Measurements from ENCODE around the gene RBM4.
"Not testable (repeated sequence)": the region's sequence is repeated elsewhere in the genome, so short reads cannot be mapped to it uniquely, and the experiment has no call there.

The RBM4 gene

GRCh38 chr11:66638177-66639065 lies at the start of gene RBM4:
RBM4 (plus strand) TSS chr11:66638703; CDS start chr11:66639712, 1,009 bp downstream.
- H3K9me3 Mint-ChIP-seq: no peaks in the 10 kb centered on the region
- peak within 1 kb of the TSS; percentile 97 for H3K4me3 Mint-ChIP-seq
- ATAC-seq (ENCODE audit: low read depth): peak; percentile 87
- peaks cover 26% of the 10 kb centered on the region for H3K36me3 Mint-ChIP-seq
- DNase-seq (ENCODE audit: low spot score in 2 of 2): peak; percentile 81 to 94
- H3K27me3 Mint-ChIP-seq: no peaks in the 10 kb centered on the region
- H3K27ac Mint-ChIP-seq: peak within 1 kb of the TSS; percentile 94
- H3K4me1 Mint-ChIP-seq: peaks cover 51% of the 10 kb centered on the region

- H3K4me3 Mint-ChIP-seq; ATAC-seq (ENCODE audit: low read depth); H3K27me3 Mint-ChIP-seq; H3K36me3 Mint-ChIP-seq; H3K4me1 Mint-ChIP-seq; H3K9me3 Mint-ChIP-seq; DNase-seq (ENCODE audit: low spot score in 2 of 2); H3K27ac Mint-ChIP-seq: not testable (repeated sequence)
Measured at GRCh38 chr11:66589315-66589714, 49.2 kb upstream of the RBM4 start.

GRCh38 chr11:66589996-66590675 lies 48.4 kb upstream of the RBM4 start:
- no peaks in the 10 kb centered on the region for H3K27me3 Mint-ChIP-seq
- H3K9me3 Mint-ChIP-seq: no peaks in the 10 kb centered on the region
- no peaks in the 10 kb centered on the region for H3K36me3 Mint-ChIP-seq
- ATAC-seq (ENCODE audit: low read depth): no peak
- H3K4me3 Mint-ChIP-seq: no peak overlapping the region
- H3K4me1 Mint-ChIP-seq: peaks cover 14% of the 10 kb centered on the region
- DNase-seq (ENCODE audit: low spot score in 2 of 2): no peak
- no peak overlapping the region for H3K27ac Mint-ChIP-seq

- peaks cover 22% of the 10 kb centered on the region for H3K4me1 Mint-ChIP-seq
- DNase-seq (ENCODE audit: low spot score in 2 of 2): no peak
- no peak overlapping the region for H3K27ac Mint-ChIP-seq
- no peaks in the 10 kb centered on the region for H3K36me3 Mint-ChIP-seq
- no peak for ATAC-seq (ENCODE audit: low read depth)
- no peak overlapping the region for H3K4me3 Mint-ChIP-seq
- no peaks in the 10 kb centered on the region for H3K9me3 Mint-ChIP-seq
- no peaks in the 10 kb centered on the region for H3K27me3 Mint-ChIP-seq
Measured at GRCh38 chr11:66591175-66591574, 47.3 kb upstream of the RBM4 start.

- H3K4me1 Mint-ChIP-seq: peaks cover 22% of the 10 kb centered on the region
- peak; percentile 95 for ATAC-seq (ENCODE audit: low read depth)
- H3K27ac Mint-ChIP-seq: peak within 1 kb of the TSS; percentile 95
- peak; percentile 94 to 97 for DNase-seq (ENCODE audit: low spot score in 2 of 2)
- no peaks in the 10 kb centered on the region for H3K36me3 Mint-ChIP-seq
- H3K4me3 Mint-ChIP-seq: peak within 1 kb of the TSS; percentile 99
- no peaks in the 10 kb centered on the region for H3K27me3 Mint-ChIP-seq
- no peaks in the 10 kb centered on the region for H3K9me3 Mint-ChIP-seq
Measured at GRCh38 chr11:66592457-66593302, 45.8 kb upstream of the RBM4 start, which contains the start of the genes CCDC87 and CCS. CCDC87 (minus strand) TSS chr11:66593063; CDS start chr11:66593015, 48 bp downstream. CCS (plus strand) TSS chr11:66593185; CDS start chr11:66593262, 77 bp downstream.

GRCh38 chr11:66593303-66593635 lies 45.2 kb upstream of the RBM4 start:
- Mint-ChIP-seq H3K4me1 (peaks cover 22% of the 10 kb centered on the region), H3K36me3 (no peaks in the 10 kb centered on the region), H3K27ac (peak overlapping the region; percentile 95), H3K9me3 (no peaks in the 10 kb centered on the region), H3K27me3 (no peaks in the 10 kb centered on the region), H3K4me3 (peak overlapping the region; percentile 99)
- ATAC-seq (ENCODE audit: low read depth): no peak
- DNase-seq (ENCODE audit: low spot score in 2 of 2): no peak

- Mint-ChIP-seq H3K4me3 (peak overlapping the region; percentile 99), H3K9me3 (no peaks in the 10 kb centered on the region), H3K36me3 (no peaks in the 10 kb centered on the region), H3K27me3 (no peaks in the 10 kb centered on the region), H3K27ac (peak overlapping the region; percentile 95), H3K4me1 (peaks cover 22% of the 10 kb centered on the region)
- ATAC-seq (ENCODE audit: low read depth) (no peak), DNase-seq (ENCODE audit: low spot score in 2 of 2) (no peak)
Measured at GRCh38 chr11:66593650-66594049, 44.9 kb upstream of the RBM4 start.

- Mint-ChIP-seq H3K36me3 (no peaks in the 10 kb centered on the region), H3K4me1 (peaks cover 23% of the 10 kb centered on the region), H3K27ac (peak overlapping the region; percentile 95), H3K4me3 (peak overlapping the region; percentile 56), H3K9me3 (no peaks in the 10 kb centered on the region), H3K27me3 (no peaks in the 10 kb centered on the region)
- ATAC-seq (ENCODE audit: low read depth): no peak
- DNase-seq (ENCODE audit: low spot score in 2 of 2): no peak
Measured at GRCh38 chr11:66595245-66595904, 43.1 kb upstream of the RBM4 start.

GRCh38 chr11:66598993-66599392 lies 39.5 kb upstream of the RBM4 start:
- ATAC-seq (ENCODE audit: low read depth): no peak
- no peak overlapping the region for H3K27ac Mint-ChIP-seq
- H3K9me3 Mint-ChIP-seq: no peaks in the 10 kb centered on the region

GRCh38 chr11:66600219-66600618 lies 38.3 kb upstream of the RBM4 start:
- H3K36me3 Mint-ChIP-seq: peaks cover 5% of the 10 kb centered on the region
- no peak overlapping the region for H3K4me3 Mint-ChIP-seq
- DNase-seq (ENCODE audit: low spot score in 2 of 2) (no peak), ATAC-seq (ENCODE audit: low read depth) (no peak)
- H3K27me3 Mint-ChIP-seq: no peaks in the 10 kb centered on the region
- H3K4me1 Mint-ChIP-seq: peaks cover 14% of the 10 kb centered on the region
- no peaks in the 10 kb centered on the region for H3K9me3 Mint-ChIP-seq
- H3K27ac Mint-ChIP-seq: peak overlapping the region; percentile 19

More at GRCh38 chr11:66598993-66599392, 39.5 kb upstream of the RBM4 start:
- Mint-ChIP-seq H3K4me3 (no peak overlapping the region), H3K36me3 (peaks cover 2% of the 10 kb centered on the region), H3K27me3 (no peaks in the 10 kb centered on the region), H3K4me1 (peaks cover 20% of the 10 kb centered on the region)
- no peak for DNase-seq (ENCODE audit: low spot score in 2 of 2)

GRCh38 chr11:66600631-66601233 lies 37.8 kb upstream of the RBM4 start:
- Mint-ChIP-seq H3K4me1 (peaks cover 9% of the 10 kb centered on the region), H3K27me3 (no peaks in the 10 kb centered on the region), H3K9me3 (no peaks in the 10 kb centered on the region), H3K36me3 (peaks cover 5% of the 10 kb centered on the region), H3K27ac (peak overlapping the region; percentile 19), H3K4me3 (no peak overlapping the region)
- peak; percentile 49 for ATAC-seq (ENCODE audit: low read depth)
- DNase-seq (ENCODE audit: low spot score in 2 of 2): no peak

- Mint-ChIP-seq H3K27me3 (no peaks in the 10 kb centered on the region), H3K4me1 (peaks cover 11% of the 10 kb centered on the region), H3K36me3 (peaks cover 5% of the 10 kb centered on the region), H3K4me3 (no peak overlapping the region), H3K9me3 (no peaks in the 10 kb centered on the region), H3K27ac (no peak overlapping the region)
- ATAC-seq (ENCODE audit: low read depth) (no peak), DNase-seq (ENCODE audit: low spot score in 2 of 2) (no peak)
Measured at GRCh38 chr11:66603072-66603471, 35.4 kb upstream of the RBM4 start.

GRCh38 chr11:66604155-66604554 lies 34.3 kb upstream of the RBM4 start:
- Mint-ChIP-seq H3K36me3 (peaks cover 5% of the 10 kb centered on the region), H3K4me1 (peaks cover 13% of the 10 kb centered on the region), H3K27me3 (no peaks in the 10 kb centered on the region), H3K9me3 (no peaks in the 10 kb centered on the region), H3K27ac (no peak overlapping the region), H3K4me3 (no peak overlapping the region)
- no peak for DNase-seq (ENCODE audit: low spot score in 2 of 2)
- no peak for ATAC-seq (ENCODE audit: low read depth)

Data from memory B cell (primary cell).